ENCODE measurements around the gene SSTR5. TPM values are rescaled to one million over a fixed set of nuclear protein-coding genes. Genes with fewer than 3 reads are reported as not detected.

The SSTR5 gene
- polyA plus RNA-seq, 1 donor, result 1.2 TPM

- H3K4me1 ChIP-seq (ENCODE audit: control insufficient read depth, insufficient read depth, low read length), result peaks cover 3% of the 10 kb centered on the region
- no peak overlapping the region for H3K27ac ChIP-seq (ENCODE audit: low read length)
- no peaks in the 10 kb centered on the region for H3K36me3 ChIP-seq (ENCODE audit: control insufficient read depth, insufficient read depth, low read length)
- H3K9me3 ChIP-seq (ENCODE audit: control insufficient read depth, low read depth, low read length), result peaks cover 3% of the 10 kb centered on the region
- DNase-seq, result no peak
- WGBS (ENCODE audit: insufficient coverage, low lambda C conversion rate), result no CpG with 5 or more reads among the region's 16 CpGs
- peaks cover 38% of the 10 kb centered on the region for H3K27me3 ChIP-seq (ENCODE audit: control insufficient read depth, insufficient read depth, low read length)
- no peak overlapping the region for H3K4me3 ChIP-seq (ENCODE audit: low read length)
These were observed 34.1 kb downstream of the SSTR5 start for GRCh38 chr16:1106659-1107058.

GRCh38 chr16:1107141-1107540 lies 34.6 kb downstream of the SSTR5 start:
- no peak for DNase-seq
- H3K27ac ChIP-seq (ENCODE audit: low read length), result no peak overlapping the region
- peaks cover 39% of the 10 kb centered on the region for H3K27me3 ChIP-seq (ENCODE audit: control insufficient read depth, insufficient read depth, low read length)
- WGBS (ENCODE audit: insufficient coverage, low lambda C conversion rate), result no CpG with 5 or more reads among the region's 22 CpGs
- H3K9me3 ChIP-seq (ENCODE audit: control insufficient read depth, low read depth, low read length), result peaks cover 3% of the 10 kb centered on the region
- peaks cover 3% of the 10 kb centered on the region for H3K4me1 ChIP-seq (ENCODE audit: control insufficient read depth, insufficient read depth, low read length)
- no peaks in the 10 kb centered on the region for H3K36me3 ChIP-seq (ENCODE audit: control insufficient read depth, insufficient read depth, low read length)
- no peak overlapping the region for H3K4me3 ChIP-seq (ENCODE audit: low read length)

GRCh38 chr16:1107731-1108130 lies 35.2 kb downstream of the SSTR5 start:
- DNase-seq, result no peak
- H3K9me3 ChIP-seq (ENCODE audit: control insufficient read depth, low read depth, low read length), result peaks cover 3% of the 10 kb centered on the region
- WGBS (ENCODE audit: insufficient coverage, low lambda C conversion rate), result no CpG with 5 or more reads among the region's 12 CpGs
- no peak overlapping the region for H3K4me3 ChIP-seq (ENCODE audit: low read length)
- no peaks in the 10 kb centered on the region for H3K36me3 ChIP-seq (ENCODE audit: control insufficient read depth, insufficient read depth, low read length)
- H3K27ac ChIP-seq (ENCODE audit: low read length), result no peak overlapping the region
- H3K27me3 ChIP-seq (ENCODE audit: control insufficient read depth, insufficient read depth, low read length), result peaks cover 43% of the 10 kb centered on the region
- peaks cover 3% of the 10 kb centered on the region for H3K4me1 ChIP-seq (ENCODE audit: control insufficient read depth, insufficient read depth, low read length)

- H3K27ac ChIP-seq (ENCODE audit: low read length), result no peak overlapping the region
- no peaks in the 10 kb centered on the region for H3K36me3 ChIP-seq (ENCODE audit: control insufficient read depth, insufficient read depth, low read length)
- no peaks in the 10 kb centered on the region for H3K4me1 ChIP-seq (ENCODE audit: control insufficient read depth, insufficient read depth, low read length)
- no peak overlapping the region for H3K4me3 ChIP-seq (ENCODE audit: low read length)
- H3K27me3 ChIP-seq (ENCODE audit: control insufficient read depth, insufficient read depth, low read length), result peaks cover 39% of the 10 kb centered on the region
- WGBS (ENCODE audit: insufficient coverage, low lambda C conversion rate), result no CpG with 5 or more reads among the region's 42 CpGs
- peaks cover 3% of the 10 kb centered on the region for H3K9me3 ChIP-seq (ENCODE audit: control insufficient read depth, low read depth, low read length)
- DNase-seq, result no peak
These were observed 36.0 kb downstream of the SSTR5 start for GRCh38 chr16:1108299-1109252.

GRCh38 chr16:1109648-1110047 lies 37.1 kb downstream of the SSTR5 start:
- Histone ChIP-seq H3K9me3 (ENCODE audit: control insufficient read depth, low read depth, low read length) (peaks cover 3% of the 10 kb centered on the region), H3K36me3 (ENCODE audit: control insufficient read depth, insufficient read depth, low read length) (no peaks in the 10 kb centered on the region), H3K27ac (ENCODE audit: low read length) (no peak overlapping the region), H3K4me3 (ENCODE audit: low read length) (no peak overlapping the region), H3K27me3 (ENCODE audit: control insufficient read depth, insufficient read depth, low read length) (peaks cover 32% of the 10 kb centered on the region), H3K4me1 (ENCODE audit: control insufficient read depth, insufficient read depth, low read length) (no peaks in the 10 kb centered on the region)
- whole genome bisulfite sequencing (ENCODE audit: insufficient coverage, low lambda C conversion rate), result no CpG with 5 or more reads among the region's 19 CpGs
- no peak for DNase-seq

GRCh38 chr16:1112506-1113184 lies 40.1 kb downstream of the SSTR5 start:
- no CpG with 5 or more reads among the region's 26 CpGs for WGBS (ENCODE audit: insufficient coverage, low lambda C conversion rate)
- DNase-seq, result no peak
- Histone ChIP-seq H3K4me3 (ENCODE audit: low read length) (no peak overlapping the region), H3K27me3 (ENCODE audit: control insufficient read depth, insufficient read depth, low read length) (peaks cover 30% of the 10 kb centered on the region), H3K4me1 (ENCODE audit: control insufficient read depth, insufficient read depth, low read length) (no peaks in the 10 kb centered on the region), H3K9me3 (ENCODE audit: control insufficient read depth, low read depth, low read length) (no peaks in the 10 kb centered on the region), H3K36me3 (ENCODE audit: control insufficient read depth, insufficient read depth, low read length) (no peaks in the 10 kb centered on the region), H3K27ac (ENCODE audit: low read length) (no peak overlapping the region)

- Histone ChIP-seq H3K4me1 (ENCODE audit: control insufficient read depth, insufficient read depth, low read length) (no peaks in the 10 kb centered on the region), H3K4me3 (ENCODE audit: low read length) (no peak overlapping the region), H3K27me3 (ENCODE audit: control insufficient read depth, insufficient read depth, low read length) (peaks cover 22% of the 10 kb centered on the region), H3K27ac (ENCODE audit: low read length) (no peak overlapping the region), H3K36me3 (ENCODE audit: control insufficient read depth, insufficient read depth, low read length) (no peaks in the 10 kb centered on the region), H3K9me3 (ENCODE audit: control insufficient read depth, low read depth, low read length) (no peaks in the 10 kb centered on the region)
- no peak for DNase-seq
- WGBS (ENCODE audit: insufficient coverage, low lambda C conversion rate), result no CpG with 5 or more reads among the region's 16 CpGs
These were observed 40.9 kb downstream of the SSTR5 start for GRCh38 chr16:1113489-1113888.

GRCh38 chr16:1113889-1114526 lies 41.5 kb downstream of the SSTR5 start:
- no peak overlapping the region for H3K27ac ChIP-seq (ENCODE audit: low read length)
- no peaks in the 10 kb centered on the region for H3K4me1 ChIP-seq (ENCODE audit: control insufficient read depth, insufficient read depth, low read length)
- DNase-seq, result no peak
- no CpG with 5 or more reads among the region's 15 CpGs for WGBS (ENCODE audit: insufficient coverage, low lambda C conversion rate)
- H3K27me3 ChIP-seq (ENCODE audit: control insufficient read depth, insufficient read depth, low read length), result peaks cover 17% of the 10 kb centered on the region
- H3K9me3 ChIP-seq (ENCODE audit: control insufficient read depth, low read depth, low read length), result no peaks in the 10 kb centered on the region
- H3K36me3 ChIP-seq (ENCODE audit: control insufficient read depth, insufficient read depth, low read length), result no peaks in the 10 kb centered on the region
- no peak overlapping the region for H3K4me3 ChIP-seq (ENCODE audit: low read length)

- Histone ChIP-seq H3K9me3 (ENCODE audit: control insufficient read depth, low read depth, low read length) (no peaks in the 10 kb centered on the region), H3K27ac (ENCODE audit: low read length) (no peak overlapping the region), H3K4me1 (ENCODE audit: control insufficient read depth, insufficient read depth, low read length) (no peaks in the 10 kb centered on the region), H3K27me3 (ENCODE audit: control insufficient read depth, insufficient read depth, low read length) (peaks cover 8% of the 10 kb centered on the region), H3K36me3 (ENCODE audit: control insufficient read depth, insufficient read depth, low read length) (no peaks in the 10 kb centered on the region), H3K4me3 (ENCODE audit: low read length) (no peak overlapping the region)
- WGBS (ENCODE audit: insufficient coverage, low lambda C conversion rate), result no CpG with 5 or more reads among the region's 16 CpGs
- DNase-seq, result no peak
These were observed 44.1 kb downstream of the SSTR5 start for GRCh38 chr16:1116693-1117077.

- no CpG with 5 or more reads among the region's 34 CpGs for WGBS (ENCODE audit: insufficient coverage, low lambda C conversion rate)
- H3K27ac ChIP-seq (ENCODE audit: low read length), result no peak overlapping the region
- H3K4me3 ChIP-seq (ENCODE audit: low read length), result no peak overlapping the region
- H3K9me3 ChIP-seq (ENCODE audit: control insufficient read depth, low read depth, low read length), result no peaks in the 10 kb centered on the region
- no peaks in the 10 kb centered on the region for H3K4me1 ChIP-seq (ENCODE audit: control insufficient read depth, insufficient read depth, low read length)
- H3K27me3 ChIP-seq (ENCODE audit: control insufficient read depth, insufficient read depth, low read length), result peaks cover 5% of the 10 kb centered on the region
- DNase-seq, result no peak
- no peaks in the 10 kb centered on the region for H3K36me3 ChIP-seq (ENCODE audit: control insufficient read depth, insufficient read depth, low read length)
These were observed 44.8 kb downstream of the SSTR5 start for GRCh38 chr16:1117176-1117900.

Data from large intestine (tissue), 3 donors.